Activated CD8-positive, alpha-beta memory T cell treated with anti-CD3 and anti-CD28 coated beads, Interleukin-2, amount 50 U/mL, for 48 hours (primary cell): ENCODE measurements around the gene CLDN6.

Source experiments
- DNase-seq: peaks from one replicate; pipeline ENCODE4 v3.0.0-alpha.2; 2020

The CLDN6 gene

DNA sequence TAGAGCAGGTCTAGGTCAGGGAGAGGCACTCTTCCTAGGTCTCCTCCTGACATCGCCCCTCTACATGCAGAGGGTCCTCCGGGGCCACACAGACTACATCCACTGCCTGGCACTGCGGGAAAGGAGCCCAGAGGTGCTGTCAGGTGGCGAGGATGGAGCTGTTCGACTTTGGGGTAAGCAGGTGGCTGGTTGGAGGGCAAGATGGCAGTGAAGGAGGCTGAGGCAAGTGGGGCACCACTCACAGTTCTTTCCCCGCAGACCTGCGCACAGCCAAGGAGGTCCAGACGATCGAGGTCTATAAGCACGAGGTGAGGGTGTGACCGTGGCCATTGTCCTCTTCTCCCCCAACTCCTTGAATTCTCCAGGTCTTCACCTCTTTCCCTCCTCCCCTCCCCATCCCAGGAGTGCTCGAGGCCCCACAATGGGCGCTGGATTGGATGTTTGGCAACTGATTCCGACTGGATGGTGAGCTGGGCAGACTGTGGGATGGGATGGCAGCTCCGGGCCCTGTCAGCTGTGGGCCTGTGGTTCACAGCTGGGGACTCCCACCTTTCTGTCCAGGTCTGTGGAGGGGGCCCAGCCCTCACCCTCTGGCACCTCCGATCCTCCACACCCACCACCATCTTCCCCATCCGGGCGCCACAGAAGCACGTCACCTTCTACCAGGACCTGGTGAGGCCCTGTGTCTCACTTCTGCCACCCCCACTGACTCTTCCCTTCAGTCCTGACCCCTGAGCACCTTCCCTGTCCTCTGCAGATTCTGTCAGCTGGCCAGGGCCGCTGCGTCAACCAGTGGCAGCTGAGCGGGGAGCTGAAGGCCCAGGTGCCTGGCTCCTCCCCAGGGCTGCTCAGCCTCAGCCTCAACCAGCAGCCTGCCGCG lies 8.9 kb upstream of the CLDN6 start:
- DNase-seq: no peak

DNA sequence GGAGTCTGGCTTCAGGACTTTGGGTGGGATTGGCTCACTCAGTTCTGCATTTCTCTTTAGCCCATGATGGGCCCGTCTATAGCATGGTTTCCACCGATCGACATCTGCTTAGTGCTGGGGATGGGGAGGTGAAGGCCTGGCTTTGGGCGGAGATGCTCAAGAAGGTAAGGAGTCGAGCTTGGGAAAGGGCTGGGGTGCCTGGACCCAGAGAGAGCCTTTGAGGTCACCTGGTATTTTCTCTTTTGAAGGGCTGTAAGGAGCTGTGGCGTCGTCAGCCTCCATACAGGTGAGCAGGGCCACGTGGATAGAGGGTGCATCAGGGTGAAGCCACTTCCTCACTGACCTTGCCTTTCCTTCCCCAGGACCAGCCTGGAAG lies 8.0 kb upstream of the CLDN6 start:
- DNase-seq: no peak

DNA sequence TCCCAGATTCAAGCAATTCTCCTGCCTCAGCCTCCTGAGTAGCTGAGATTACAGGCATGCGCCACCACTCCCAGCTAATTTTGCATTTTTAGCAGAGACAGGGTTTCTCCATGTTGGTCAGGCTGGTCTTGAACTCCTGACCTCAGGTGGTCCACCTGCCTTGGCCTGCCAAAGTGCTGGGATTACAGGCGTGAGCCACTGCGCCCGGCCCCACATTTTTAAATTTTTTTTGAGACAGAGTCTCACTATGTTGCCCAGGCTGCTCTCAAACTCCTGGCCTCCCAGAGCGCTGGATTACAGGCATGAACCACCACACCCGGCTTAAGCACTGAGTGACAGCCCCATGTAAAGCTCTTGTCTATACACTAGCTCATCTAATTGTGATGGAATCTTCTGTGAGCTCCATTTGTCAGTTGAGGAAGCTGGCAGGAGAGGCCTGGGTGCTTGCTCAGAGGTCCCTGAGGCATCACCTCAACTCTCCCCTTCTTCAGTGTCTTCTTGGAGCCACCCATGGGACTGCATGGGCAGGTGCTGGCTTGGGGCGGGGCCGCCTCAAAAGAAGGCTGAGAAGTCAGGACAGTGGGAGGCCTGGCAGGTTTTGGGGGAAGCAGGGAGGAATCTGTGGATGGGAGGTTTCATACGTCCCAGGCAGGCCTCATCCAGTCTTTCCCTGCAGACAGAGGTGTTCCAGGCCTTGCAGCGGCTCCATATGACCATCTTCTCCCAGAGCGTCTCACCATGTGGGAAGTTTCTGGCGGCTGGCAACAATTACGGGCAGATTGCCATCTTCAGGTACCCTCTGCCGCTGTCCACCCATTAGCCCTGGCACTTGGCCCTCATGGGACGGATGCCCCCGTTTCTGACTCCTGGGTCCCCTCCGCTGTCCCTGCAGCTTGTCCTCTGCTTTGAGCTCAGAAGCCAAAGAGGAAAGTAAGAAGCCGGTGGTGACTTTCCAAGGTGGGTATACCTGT lies 7.3 kb upstream of the CLDN6 start:
- no peak for DNase-seq

DNA sequence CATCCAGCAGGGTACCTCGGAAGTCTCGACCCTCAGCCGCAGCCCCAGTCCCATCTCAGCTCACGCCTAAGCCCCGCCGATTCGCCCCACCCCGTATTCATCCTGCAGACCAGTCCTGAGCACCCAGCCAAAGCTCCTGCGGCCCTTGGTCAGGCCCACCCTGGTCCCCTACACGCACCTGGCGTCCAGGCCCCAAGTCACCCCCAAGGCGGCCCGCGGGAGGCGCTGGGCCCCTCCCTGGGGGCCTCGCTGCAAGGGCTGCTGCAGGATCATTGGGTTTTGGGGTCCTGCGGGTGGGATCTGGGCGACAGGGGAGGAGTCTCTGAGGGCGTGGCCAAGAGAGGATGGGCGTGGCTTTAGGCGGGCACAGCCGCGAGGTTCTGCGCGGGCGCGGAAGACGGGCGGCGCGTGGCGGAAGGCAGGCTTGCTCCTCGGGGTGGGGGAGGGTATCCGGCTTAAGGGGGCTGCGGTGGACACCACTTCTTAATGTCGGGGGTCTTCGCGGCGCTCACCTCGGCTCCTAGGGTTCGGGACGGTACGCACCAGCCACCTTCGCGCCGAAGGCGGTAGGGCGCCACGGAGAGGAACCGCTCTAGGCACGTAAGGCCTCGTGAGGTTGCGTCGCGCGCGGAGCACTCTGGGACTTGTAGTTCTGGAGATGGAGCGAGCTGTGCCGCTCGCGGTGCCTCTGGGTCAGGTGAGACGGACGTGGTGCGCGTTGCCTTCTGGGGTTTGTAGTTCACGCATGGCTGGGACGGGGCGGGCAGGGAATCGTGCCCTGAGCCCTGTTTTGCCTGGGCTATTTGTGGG lies 5.9 kb upstream of the CLDN6 start, which contains the start of the genes HCFC1R1 and THOC6:
Gene HCFC1R1 (minus strand): TSS at position 274 of the 810 bp plus-strand sequence. CDS start 1 bp downstream, at position 273.
Gene THOC6 (plus strand): TSS at position 367 of the 810 bp plus-strand sequence. CDS start 292 bp downstream, at position 659.
- DNase-seq: peak; percentile 96

DNA sequence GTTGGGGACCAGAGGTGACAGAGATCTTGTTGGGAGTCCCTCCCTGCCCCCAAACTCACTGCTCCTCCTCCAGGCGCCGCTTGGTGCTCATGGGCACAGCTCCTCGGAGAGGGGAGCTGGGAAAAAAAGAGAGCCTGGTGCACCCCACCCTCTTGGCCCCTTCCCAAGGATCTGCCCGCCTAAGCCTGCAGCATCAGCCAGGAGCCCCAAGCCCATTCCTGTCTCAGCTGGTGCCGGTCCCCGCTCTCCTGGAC lies 5.4 kb upstream of the CLDN6 start:
- no peak for DNase-seq

DNA sequence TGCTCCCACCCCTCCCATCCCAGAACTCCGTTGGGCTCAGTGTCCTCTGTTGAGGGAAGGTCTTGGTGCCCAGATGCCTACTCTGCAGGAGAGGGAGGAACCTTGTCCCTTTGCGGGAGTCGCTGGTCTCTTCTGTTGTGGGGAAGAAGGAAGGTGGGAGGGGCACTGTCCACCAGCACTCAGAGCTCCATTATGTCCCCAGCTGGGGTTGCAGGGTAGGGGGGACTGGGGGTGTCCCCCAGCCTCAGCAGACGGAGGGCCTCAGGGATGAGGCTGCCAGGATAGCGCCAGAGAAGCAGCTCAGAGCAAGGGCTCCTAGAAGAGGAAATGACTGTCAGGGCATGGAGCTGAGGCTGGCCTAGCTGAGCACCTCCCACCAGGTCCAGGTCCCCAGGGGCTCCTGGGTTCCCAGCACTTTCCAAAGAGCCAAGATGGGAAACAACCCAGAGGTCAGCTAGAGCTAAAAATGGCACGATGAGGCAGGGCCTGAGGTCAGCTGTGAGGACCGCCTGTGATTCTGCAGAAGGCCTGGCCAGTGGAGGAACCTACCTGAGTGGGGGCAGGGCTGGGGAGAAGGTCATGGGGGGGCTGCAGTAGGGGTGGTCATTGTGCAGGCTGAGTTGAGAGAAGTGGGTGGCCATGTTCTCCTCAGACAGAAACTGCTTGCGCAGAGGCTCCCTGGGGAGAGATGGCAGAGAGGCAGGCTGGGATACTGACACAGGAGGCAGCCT lies 4.9 kb upstream of the CLDN6 start:
- no peak for DNase-seq

DNA sequence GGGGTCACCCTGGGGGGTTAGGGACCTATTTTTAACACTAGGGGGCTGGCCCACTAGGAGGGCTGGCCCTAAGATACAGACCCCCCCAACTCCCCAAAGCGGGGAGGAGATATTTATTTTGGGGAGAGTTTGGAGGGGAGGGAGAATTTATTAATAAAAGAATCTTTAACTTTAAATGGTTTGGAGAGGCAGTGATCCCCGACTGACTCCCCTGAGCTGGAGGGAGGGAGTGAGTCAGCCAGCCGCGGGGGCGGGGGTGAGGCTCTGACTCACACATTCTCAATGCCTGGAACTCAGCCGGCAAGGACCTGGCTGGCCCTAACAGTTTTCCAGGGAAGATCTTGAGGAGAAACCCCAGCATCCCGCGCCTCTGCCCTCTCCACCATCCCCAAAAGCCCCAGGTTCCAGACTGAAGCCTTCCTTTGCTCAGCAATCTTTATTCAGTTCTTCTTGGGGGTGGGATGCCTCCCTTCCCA lies 4.3 kb upstream of the CLDN6 start:
- DNase-seq: peak; percentile 92

DNA sequence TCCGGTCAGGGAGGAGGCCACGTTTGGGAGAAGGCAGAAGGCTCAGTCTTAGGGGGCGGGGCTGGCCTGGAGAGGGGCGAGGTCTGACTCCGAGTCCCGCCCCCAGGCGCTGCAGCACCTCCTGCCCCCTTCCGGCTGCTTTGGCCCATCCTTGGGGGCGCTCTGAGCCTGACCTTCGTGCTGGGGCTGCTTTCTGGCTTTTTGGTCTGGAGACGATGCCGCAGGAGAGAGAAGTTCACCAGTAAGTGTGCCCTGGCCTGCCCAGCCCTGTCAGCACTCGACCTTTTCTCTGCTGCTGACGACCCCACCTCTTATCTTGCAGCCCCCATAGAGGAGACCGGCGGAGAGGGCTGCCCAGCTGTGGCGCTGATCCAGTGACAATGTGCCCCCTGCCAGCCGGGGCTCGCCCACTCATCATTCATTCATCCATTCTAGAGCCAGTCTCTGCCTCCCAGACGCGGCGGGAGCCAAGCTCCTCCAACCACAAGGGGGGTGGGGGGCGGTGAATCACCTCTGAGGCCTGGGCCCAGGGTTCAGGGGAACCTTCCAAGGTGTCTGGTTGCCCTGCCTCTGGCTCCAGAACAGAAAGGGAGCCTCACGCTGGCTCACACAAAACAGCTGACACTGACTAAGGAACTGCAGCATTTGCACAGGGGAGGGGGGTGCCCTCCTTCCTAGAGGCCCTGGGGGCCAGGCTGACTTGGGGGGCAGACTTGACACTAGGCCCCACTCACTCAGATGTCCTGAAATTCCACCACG lies 3.6 kb upstream of the CLDN6 start:
- DNase-seq: peak; percentile 89

DNA sequence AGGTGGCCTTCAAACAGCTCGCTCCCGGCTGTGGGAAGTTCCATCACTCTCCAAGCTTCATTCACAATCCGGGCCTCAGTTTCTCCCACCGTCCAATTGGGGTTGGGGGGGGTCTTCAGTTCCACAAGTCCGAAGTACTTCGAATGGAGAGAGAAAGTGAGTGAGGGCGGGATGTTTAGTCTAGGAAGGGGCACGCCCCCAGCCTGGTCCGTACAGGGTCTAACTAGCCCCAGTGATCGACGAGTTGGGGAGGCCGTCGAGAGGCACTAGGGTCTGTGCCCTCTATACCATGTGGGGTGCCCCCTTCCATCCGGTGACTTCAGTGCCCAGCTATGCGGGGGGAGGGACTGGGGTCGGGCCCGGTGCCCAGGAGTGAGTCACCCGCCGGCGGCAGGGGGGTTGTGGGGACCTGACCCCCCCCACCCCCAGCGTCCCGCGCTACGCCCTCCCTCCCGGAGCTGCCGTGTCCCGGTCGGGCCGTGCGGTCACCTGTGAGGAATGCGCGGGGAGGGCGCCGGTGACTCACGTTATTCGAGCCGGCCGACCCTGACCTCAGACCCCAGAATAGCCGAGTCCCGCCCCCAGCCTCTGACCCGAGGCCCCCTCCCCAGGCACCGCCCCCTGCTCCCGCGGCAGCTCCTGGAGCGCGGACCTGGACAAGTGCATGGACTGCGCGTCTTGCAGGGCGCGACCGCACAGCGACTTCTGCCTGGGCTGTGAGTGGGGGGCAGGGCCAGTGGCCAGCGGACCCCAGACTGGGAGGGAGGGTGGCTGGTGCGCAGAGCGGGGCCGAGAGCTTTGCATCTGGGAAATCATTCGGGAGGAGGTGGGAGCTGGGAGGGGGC lies 2.8 kb upstream of the CLDN6 start:
- peak; percentile 76 for DNase-seq

DNA sequence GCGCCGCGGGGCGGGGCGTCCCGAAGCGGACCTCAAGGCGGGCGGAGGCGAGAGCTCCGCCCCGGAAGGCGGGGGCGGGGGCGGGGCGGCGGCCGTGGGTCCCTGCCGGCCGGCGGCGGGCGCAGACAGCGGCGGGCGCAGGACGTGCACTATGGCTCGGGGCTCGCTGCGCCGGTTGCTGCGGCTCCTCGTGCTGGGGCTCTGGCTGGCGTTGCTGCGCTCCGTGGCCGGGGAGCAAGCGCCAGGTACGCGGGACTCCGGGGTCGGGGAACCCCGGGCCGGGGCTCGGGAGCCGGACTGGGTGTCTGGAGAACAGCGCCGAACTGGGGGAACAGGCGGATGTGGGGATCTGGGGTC lies 2.2 kb upstream of the CLDN6 start, which contains the start of gene TNFRSF12A:
Gene TNFRSF12A (plus strand): TSS at position 122 of the 357 bp plus-strand sequence. CDS start 30 bp downstream, at position 152.
- peak; percentile 86 for DNase-seq

DNA sequence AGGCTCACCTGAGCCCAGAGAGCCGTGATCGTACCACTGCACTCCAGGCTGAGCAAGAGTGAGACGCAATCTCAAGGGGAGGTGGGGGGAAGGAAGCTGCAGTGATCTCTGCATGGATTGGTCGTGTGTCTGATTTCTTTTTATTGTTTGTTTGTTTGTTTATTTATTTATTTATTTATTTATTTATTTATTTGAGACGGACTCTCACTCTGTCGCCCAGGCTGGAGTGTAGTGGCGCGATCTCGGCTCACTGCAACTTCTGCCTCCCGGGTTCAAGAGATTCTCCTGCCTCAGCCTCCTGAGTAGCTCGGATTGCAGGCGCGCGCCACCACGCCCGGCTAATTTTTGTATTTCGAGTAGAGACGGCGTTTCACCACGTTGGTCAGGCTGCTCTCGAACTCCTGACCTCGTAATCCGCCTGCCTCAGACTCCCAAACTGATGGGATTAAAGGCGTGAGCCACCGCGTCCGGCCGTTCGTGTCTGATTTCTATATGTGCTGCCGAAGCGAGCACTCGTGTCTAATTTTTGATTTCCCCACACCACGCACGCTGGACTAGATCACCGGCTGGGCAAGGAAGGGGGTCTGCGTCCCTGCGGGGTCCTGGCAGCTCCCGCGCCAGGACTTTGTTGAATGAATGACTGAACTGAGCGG lies 1.7 kb upstream of the CLDN6 start:
- no peak for DNase-seq

DNA sequence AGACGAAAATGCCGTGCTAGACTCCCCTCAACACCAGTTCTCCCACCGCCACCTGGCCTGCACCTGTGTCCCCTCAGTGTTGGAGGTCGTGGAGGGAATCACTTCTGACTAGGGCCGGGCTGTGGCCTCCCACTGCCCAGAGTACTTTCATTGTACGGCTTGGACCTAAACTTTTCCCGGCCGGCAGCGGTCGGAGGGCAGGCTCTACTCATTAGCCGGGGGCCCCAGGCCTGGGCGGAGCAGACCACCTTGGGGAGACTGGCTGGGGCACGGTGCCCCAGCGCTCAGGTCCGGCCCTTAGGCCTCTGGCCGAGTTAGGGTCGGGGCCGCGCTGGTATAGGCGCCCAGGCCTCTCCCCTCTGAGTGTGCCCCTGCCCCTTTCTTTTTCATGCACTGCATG lies 639 bp downstream of the CLDN6 start:
- DNase-seq: no peak

DNA sequence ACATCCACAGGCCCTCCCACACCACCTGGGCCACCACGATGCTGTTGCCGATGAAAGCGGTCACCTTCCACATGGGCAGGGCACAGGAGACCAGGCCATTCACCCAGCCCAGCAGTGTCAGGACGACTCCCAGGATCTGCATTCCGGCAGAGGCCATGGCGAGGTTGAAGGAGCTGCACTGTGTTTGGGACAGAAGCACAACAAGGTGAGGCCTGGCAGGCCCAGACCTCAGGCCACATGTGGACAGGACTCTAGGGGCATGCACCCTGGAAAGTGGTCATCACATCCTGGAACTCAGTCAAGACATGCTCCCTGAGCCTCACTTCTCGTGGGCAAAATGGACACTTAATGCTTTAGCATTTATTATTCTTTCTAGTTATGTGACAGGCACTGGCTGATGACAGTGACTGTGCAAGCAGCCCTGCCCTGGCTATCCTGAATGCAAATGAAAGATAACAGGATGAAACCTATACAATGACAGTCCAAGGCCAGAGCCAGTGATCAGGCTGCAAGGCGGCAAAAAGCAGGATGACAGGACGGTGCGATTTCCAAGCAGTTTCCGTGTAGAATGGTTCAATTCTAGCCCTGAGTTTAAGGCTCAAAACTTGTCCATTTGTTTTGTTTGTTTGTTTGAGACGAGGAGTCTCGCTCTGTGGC lies 2.0 kb downstream of the CLDN6 start:
- no peak for DNase-seq

DNA sequence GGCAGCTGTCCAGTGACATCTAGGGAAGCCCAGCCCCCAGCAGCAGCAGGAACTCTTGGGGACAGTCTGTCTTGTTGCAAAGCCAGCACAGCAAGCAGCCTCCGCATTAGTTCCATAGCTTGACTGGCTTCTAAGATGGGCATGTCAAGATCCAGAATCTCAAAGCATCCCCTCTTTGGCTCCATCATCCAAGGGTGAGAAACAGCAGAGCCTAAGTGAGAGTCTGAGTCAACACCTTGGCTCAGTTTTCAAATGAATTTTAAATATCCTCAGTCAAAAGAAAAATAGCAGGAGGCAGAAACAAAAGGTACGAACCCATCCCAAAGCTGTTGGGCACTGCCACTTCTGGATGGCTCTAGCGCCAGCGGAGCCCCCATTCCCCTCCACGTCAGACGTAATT lies 3.0 kb downstream of the CLDN6 start:
- DNase-seq: no peak

DNA sequence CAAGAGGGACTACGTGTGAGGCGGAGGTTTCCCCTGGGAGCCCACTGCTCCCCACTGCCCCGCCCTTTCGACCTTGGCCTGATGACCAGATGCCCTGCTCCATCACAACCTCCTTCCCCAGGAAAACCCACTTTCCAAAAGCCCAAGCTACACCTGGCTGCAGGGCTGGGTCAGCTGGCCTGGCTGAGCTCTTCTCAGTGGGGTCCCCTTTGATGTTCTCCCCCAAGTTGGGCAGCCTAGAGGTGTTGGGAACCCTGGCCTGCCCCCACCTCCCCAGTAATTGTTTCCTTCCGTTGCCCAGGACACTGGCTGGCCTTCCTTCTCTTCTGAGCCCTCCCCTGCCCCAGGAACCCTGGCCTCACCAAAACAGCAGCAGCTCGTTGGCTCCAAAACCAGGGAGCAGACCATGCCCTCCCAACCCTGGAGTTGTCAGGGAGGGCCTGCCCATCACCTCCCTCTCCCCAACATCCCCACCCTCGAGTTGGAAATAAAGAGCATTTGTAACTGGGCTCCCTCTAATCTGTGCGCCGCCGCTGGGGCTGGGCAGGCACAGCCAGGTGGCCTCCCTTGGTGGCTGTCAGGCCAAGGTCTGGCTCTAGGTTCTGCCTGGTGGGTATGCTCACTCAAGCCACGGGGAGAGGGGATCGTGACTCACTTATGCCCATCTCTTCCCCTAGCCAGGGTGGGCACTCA lies 3.8 kb downstream of the CLDN6 start:
- DNase-seq: no peak

DNA sequence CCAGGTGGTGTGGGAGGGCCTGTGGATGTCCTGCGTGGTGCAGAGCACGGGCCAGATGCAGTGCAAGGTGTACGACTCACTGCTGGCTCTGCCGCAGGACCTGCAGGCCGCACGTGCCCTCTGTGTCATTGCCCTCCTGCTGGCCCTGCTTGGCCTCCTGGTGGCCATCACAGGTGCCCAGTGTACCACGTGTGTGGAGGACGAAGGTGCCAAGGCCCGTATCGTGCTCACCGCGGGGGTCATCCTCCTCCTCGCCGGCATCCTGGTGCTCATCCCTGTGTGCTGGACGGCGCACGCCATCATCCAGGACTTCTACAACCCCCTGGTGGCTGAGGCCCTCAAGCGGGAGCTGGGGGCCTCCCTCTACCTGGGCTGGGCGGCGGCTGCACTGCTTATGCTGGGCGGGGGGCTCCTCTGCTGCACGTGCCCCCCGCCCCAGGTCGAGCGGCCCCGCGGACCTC lies 4.5 kb downstream of the CLDN6 start:
- no peak for DNase-seq

DNA sequence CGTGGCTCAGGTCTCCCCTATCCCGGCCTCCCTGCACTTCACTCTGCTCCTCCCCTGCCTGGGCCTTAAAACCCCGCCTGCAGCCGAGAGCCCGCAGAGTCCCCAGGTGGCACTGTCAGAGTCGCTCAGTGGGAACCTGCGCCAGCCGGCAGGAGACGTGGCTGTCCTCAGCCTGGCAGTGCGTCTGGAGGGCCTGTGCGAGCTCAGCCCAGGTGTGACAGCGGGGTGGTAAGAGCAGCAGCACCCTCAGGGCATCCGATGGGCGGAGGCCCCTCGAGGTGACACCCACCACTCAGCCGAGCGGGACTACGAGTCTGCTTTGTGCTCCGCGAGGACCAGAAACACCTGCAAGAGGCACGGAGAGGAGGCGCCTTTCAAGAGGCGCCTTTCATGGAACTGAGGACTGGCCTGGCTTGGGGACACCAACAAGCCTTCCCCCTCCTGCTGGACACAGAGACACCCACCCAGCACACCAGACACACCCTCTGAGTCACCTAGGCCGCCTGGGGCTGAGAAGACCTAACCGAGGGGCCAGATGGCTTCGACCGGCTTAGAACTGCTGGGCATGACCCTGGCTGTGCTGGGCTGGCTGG lies 5.1 kb downstream of the CLDN6 start, which contains the start of gene CLDN9:
Gene CLDN9 (plus strand): TSS at position 96 of the 593 bp plus-strand sequence. CDS start 440 bp downstream, at position 536.
- no peak for DNase-seq

DNA sequence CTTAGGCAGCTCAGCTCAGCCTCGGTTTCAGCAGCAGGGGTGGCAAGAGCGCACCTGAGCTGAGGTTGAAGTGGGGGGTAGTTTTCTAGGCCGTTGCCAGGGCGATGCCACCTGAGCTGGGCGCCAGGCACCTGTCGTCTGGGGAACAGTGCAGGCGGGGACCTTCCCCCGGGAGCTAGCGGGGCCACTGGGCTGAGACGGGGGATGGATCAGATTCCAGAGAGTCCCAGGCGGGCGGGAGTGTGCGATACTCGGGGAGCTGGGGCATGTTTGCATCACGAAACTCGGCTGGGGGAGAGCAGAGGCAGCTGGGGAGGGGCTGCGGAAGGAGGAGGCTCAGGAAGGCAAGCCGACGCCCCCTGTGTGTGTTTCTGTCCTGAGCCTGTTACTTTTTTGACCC lies 5.7 kb downstream of the CLDN6 start:
- DNase-seq: no peak
